ENCODE measurements around the gene NTN5. TPM values are rescaled to one million over a fixed set of nuclear protein-coding genes. Genes with fewer than 3 reads are reported as not detected.
"Not testable (repeated sequence)": the region's sequence is repeated elsewhere in the genome, so short reads cannot be mapped to it uniquely, and the experiment has no call there.

Gene NTN5
- total and polyA plus RNA-seq, 2 donors (not counting 1 experiment from before 2014, with no cell fraction given), result under 0.01 to 0.10 TPM

- no peak overlapping the region for H3K4me3 ChIP-seq (replicated peaks in 1 of 4; ENCODE audit: control extremely low read depth in 1 of 4, insufficient read depth in 1 of 4, low read depth in 3 of 4, low read length in 4 of 4)
- no peak for DNase-seq (ENCODE audit: low read depth in 2 of 2)
- no peaks in the 10 kb centered on the region for H3K79me2 ChIP-seq (ENCODE audit: control insufficient read depth, insufficient read depth, low read length)
- no peak overlapping the region for H3K4me2 ChIP-seq (ENCODE audit: extremely low read depth, insufficient read depth, low read length)
- peaks cover 6% of the 10 kb centered on the region for H3K4me1 ChIP-seq (ENCODE audit: control insufficient read depth, extremely low read depth, insufficient read depth, low read length)
- H3K27ac ChIP-seq (ENCODE audit: insufficient read depth, low read length), result no peak overlapping the region
- H2AFZ ChIP-seq (ENCODE audit: low read length), result no peak overlapping the region
- no peak for TF ChIP-seq EZH2 (IDR thresholded peaks at IDR 0.05; ENCODE audit: low read length, missing control alignments)
- no peak for TF ChIP-seq CTCF (conservative IDR thresholded peaks at IDR 0.05 in 1 of 2, IDR thresholded peaks at IDR 0.05 in 1 of 2; ENCODE audit: low read depth in 1 of 2, low read length in 2 of 2)
- no peaks in the 10 kb centered on the region for H3K27me3 ChIP-seq (ENCODE audit: control insufficient read depth, insufficient read depth, low read length)
- no peak overlapping the region for H3K9ac ChIP-seq (ENCODE audit: insufficient read depth, low read length)
- no peaks in the 10 kb centered on the region for H4K20me1 ChIP-seq (ENCODE audit: control insufficient read depth, extremely low read depth, insufficient read depth, low read length)
- no peaks in the 10 kb centered on the region for H3K9me3 ChIP-seq (ENCODE audit: control insufficient read depth, insufficient read depth, low read depth, low read length)
- no peaks in the 10 kb centered on the region for H3K36me3 ChIP-seq (ENCODE audit: control insufficient read depth, insufficient read depth, low read length)
These were observed 13.0 kb downstream of the NTN5 start for GRCh38 chr19:48659768-48660167.

- no peaks in the 10 kb centered on the region for H4K20me1 ChIP-seq (ENCODE audit: control insufficient read depth, extremely low read depth, insufficient read depth, low read length)
- H3K27ac ChIP-seq (ENCODE audit: insufficient read depth, low read length), result no peak overlapping the region
- DNase-seq (ENCODE audit: low read depth in 2 of 2), result no peak
- H3K27me3 ChIP-seq (ENCODE audit: control insufficient read depth, insufficient read depth, low read length), result no peaks in the 10 kb centered on the region
- H3K4me2 ChIP-seq (ENCODE audit: extremely low read depth, insufficient read depth, low read length), result no peak overlapping the region
- H2AFZ ChIP-seq (ENCODE audit: low read length), result no peak overlapping the region
- TF ChIP-seq EZH2 (IDR thresholded peaks at IDR 0.05; ENCODE audit: low read length, missing control alignments) (no peak), CTCF (conservative IDR thresholded peaks at IDR 0.05 in 1 of 2, IDR thresholded peaks at IDR 0.05 in 1 of 2; ENCODE audit: low read depth in 1 of 2, low read length in 2 of 2) (no peak)
- H3K9ac ChIP-seq (ENCODE audit: insufficient read depth, low read length), result no peak overlapping the region
- H3K4me1 ChIP-seq (ENCODE audit: control insufficient read depth, extremely low read depth, insufficient read depth, low read length), result peaks cover 9% of the 10 kb centered on the region
- H3K4me3 ChIP-seq (replicated peaks in 1 of 4; ENCODE audit: control extremely low read depth in 1 of 4, insufficient read depth in 1 of 4, low read depth in 3 of 4, low read length in 4 of 4), result no peak overlapping the region
- H3K36me3 ChIP-seq (ENCODE audit: control insufficient read depth, insufficient read depth, low read length), result no peaks in the 10 kb centered on the region
- H3K79me2 ChIP-seq (ENCODE audit: control insufficient read depth, insufficient read depth, low read length), result no peaks in the 10 kb centered on the region
- H3K9me3 ChIP-seq (ENCODE audit: control insufficient read depth, insufficient read depth, low read depth, low read length), result no peaks in the 10 kb centered on the region
These were observed 14.3 kb downstream of the NTN5 start for GRCh38 chr19:48658483-48658882.

- DNase-seq (ENCODE audit: low read depth in 2 of 2); H3K27ac ChIP-seq (ENCODE audit: insufficient read depth, low read length): not testable (repeated sequence)
These were observed 15.0 kb downstream of the NTN5 start for GRCh38 chr19:48657828-48658227.

More at GRCh38 chr19:48657828-48658227, 15.0 kb downstream of the NTN5 start:
- not testable (repeated sequence) for H4K20me1 ChIP-seq (ENCODE audit: control insufficient read depth, extremely low read depth, insufficient read depth, low read length); H3K79me2 ChIP-seq (ENCODE audit: control insufficient read depth, insufficient read depth, low read length); H3K4me2 ChIP-seq (ENCODE audit: extremely low read depth, insufficient read depth, low read length); H3K4me1 ChIP-seq (ENCODE audit: control insufficient read depth, extremely low read depth, insufficient read depth, low read length); H3K4me3 ChIP-seq (replicated peaks in 1 of 4; ENCODE audit: control extremely low read depth in 1 of 4, insufficient read depth in 1 of 4, low read depth in 3 of 4, low read length in 4 of 4); H3K9me3 ChIP-seq (ENCODE audit: control insufficient read depth, insufficient read depth, low read depth, low read length); H3K27me3 ChIP-seq (ENCODE audit: control insufficient read depth, insufficient read depth, low read length); H3K9ac ChIP-seq (ENCODE audit: insufficient read depth, low read length); H2AFZ ChIP-seq (ENCODE audit: low read length); H3K36me3 ChIP-seq (ENCODE audit: control insufficient read depth, insufficient read depth, low read length)

All from fibroblast of lung (primary cell).